GM19238 (cell line): Measurements from ENCODE around the gene RGS8.

Experiments used
- DNase-seq: peaks from one replicate; pipeline ENCODE4 v3.0.0; 2011; ENCODE audit warnings: low spot score; ENCODE audit not compliant: insufficient read length

RGS8 gene

GRCh38 chr1:182641561-182641960 is 42.8 kb downstream of the RGS8 start:
- DNase-seq = no peak

- DNase-seq = no peak
These were observed 45.1 kb downstream of the RGS8 start for GRCh38 chr1:182639330-182639729.

DNA sequence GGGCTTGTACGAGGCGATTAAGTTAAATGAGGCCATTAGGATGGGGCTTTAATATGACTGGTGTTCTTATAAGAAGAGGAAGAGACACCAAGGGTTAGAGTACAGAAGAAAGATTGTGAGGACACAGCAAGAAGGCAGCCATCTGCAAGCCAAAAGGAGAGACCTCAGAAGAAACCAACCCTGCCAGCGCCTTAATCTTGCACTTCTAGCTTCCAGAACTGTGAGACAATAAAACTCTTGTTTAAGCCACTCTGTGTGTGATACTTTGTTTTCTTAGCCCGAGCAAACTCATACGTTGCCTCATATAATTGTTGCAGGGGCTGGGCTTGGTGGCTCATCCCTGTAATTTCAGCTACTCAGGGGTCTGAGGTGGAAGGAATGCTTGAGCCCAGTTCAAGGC is 46.6 kb downstream of the RGS8 start:
- DNase-seq = no peak

GRCh38 chr1:182635871-182636270 is 48.5 kb downstream of the RGS8 start:
- DNase-seq = no peak
